H9 (cell line): Measurements from ENCODE around the gene FFAR1. TPM values are rescaled to one million over a fixed set of nuclear protein-coding genes. Genes with fewer than 3 reads are reported as not detected.

ENCODE experiments used
- DNase-seq: peaks from one replicate; pipeline ENCODE4 v3.0.0-alpha.2; 2017
- H2AFZ ChIP-seq: one replicate; pipeline ENCODE4 v1.6.1; 2013; ENCODE audit warnings: mild to moderate bottlenecking, low read length, control low read depth, moderate library complexity
- H2AK5ac ChIP-seq: 2 replicates; pipeline ENCODE4 v1.6.1; 2013; ENCODE audit warnings: low read length, control low read depth, mixed read lengths; ENCODE audit not compliant: insufficient read length
- H2BK120ac ChIP-seq: one replicate; pipeline ENCODE4 v1.6.1; 2013; ENCODE audit warnings: low read depth, mild to moderate bottlenecking, low read length, control low read depth, inconsistent platforms; ENCODE audit not compliant: poor library complexity, severe bottlenecking
- H2BK12ac ChIP-seq: 2 replicates; pipeline ENCODE4 v1.6.1; 2013; ENCODE audit warnings: low read length, control low read depth, mixed read lengths, low read depth; ENCODE audit not compliant: insufficient read length
- H2BK15ac ChIP-seq: 2 replicates; pipeline ENCODE4 v1.6.1; 2013; ENCODE audit warnings: low read depth, low read length, control low read depth
- H2BK20ac ChIP-seq: one replicate; pipeline ENCODE4 v1.6.1; 2013; ENCODE audit warnings: low read depth, mild to moderate bottlenecking, low read length, control low read depth, inconsistent platforms; ENCODE audit not compliant: poor library complexity, severe bottlenecking
- H2BK5ac ChIP-seq: 2 replicates; pipeline ENCODE4 v1.6.1; 2013; ENCODE audit warnings: low read length, control low read depth, mixed read lengths; ENCODE audit not compliant: insufficient read length
- H3K14ac ChIP-seq: 2 replicates; pipeline ENCODE4 v1.6.1; 2013; ENCODE audit warnings: low read length, control low read depth; ENCODE audit not compliant: insufficient read depth
- H3K18ac ChIP-seq: 2 replicates; pipeline ENCODE4 v1.6.1; 2013; ENCODE audit warnings: low read depth, mild to moderate bottlenecking, mixed read lengths, low read length, control low read depth; ENCODE audit not compliant: insufficient read length
- H3K23ac ChIP-seq: 2 replicates; pipeline ENCODE4 v1.6.1; 2013; ENCODE audit warnings: low read length, control low read depth, mixed read lengths, low read depth; ENCODE audit not compliant: insufficient read length
- H3K23me2 ChIP-seq: 2 replicates; pipeline ENCODE4 v1.6.1; 2013; ENCODE audit warnings: low read depth, mild to moderate bottlenecking, mixed read lengths, low read length, control low read depth; ENCODE audit not compliant: insufficient read length, poor library complexity, severe bottlenecking
- H3K27ac ChIP-seq: 2 replicates; pipeline ENCODE4 v1.5.1; 2013; ENCODE audit warnings: low read length, control low read depth, mixed read lengths, low read depth; ENCODE audit not compliant: insufficient read length
- H3K27me3 ChIP-seq: 2 replicates; pipeline ENCODE4 v1.6.1; 2013; ENCODE audit warnings: low read length, control low read depth, inconsistent platforms; ENCODE audit not compliant: insufficient read depth
- H3K4ac ChIP-seq: 2 replicates; pipeline ENCODE4 v1.6.1; 2013; ENCODE audit warnings: low read depth, mild to moderate bottlenecking, control low read depth, inconsistent platforms, low read length, moderate library complexity
- H3K4me1 ChIP-seq: 2 replicates; pipeline ENCODE4 v1.6.1; 2013; ENCODE audit warnings: low read length, control low read depth, inconsistent platforms; ENCODE audit not compliant: insufficient read depth
- H3K4me2 ChIP-seq: 2 replicates; pipeline ENCODE4 v1.6.1; 2013; ENCODE audit warnings: low read length, control low read depth, mixed read lengths; ENCODE audit not compliant: insufficient read length, insufficient read depth
- H3K56ac ChIP-seq: 2 replicates; pipeline ENCODE4 v1.6.1; 2013; ENCODE audit warnings: low read depth, mild to moderate bottlenecking, mixed read lengths, low read length, control low read depth; ENCODE audit not compliant: insufficient read length
- H3K79me1 ChIP-seq: 2 replicates; pipeline ENCODE4 v1.6.1; 2013; ENCODE audit warnings: low read depth, mild to moderate bottlenecking, moderate library complexity, low read length, control low read depth, inconsistent platforms; ENCODE audit not compliant: insufficient read depth, poor library complexity, severe bottlenecking
- H3K79me2 ChIP-seq: 2 replicates; pipeline ENCODE4 v1.6.1; 2013; ENCODE audit warnings: low read length, control low read depth, inconsistent platforms; ENCODE audit not compliant: insufficient read depth
- H3K9ac ChIP-seq: 2 replicates; pipeline ENCODE4 v1.6.1; 2013; ENCODE audit warnings: low read length, control low read depth, mixed read lengths; ENCODE audit not compliant: insufficient read length; ENCODE audit errors: extremely low read depth
- H3K9me3 ChIP-seq: one replicate; pipeline ENCODE4 v1.6.1; 2013; ENCODE audit warnings: low read depth, low read length, inconsistent platforms; ENCODE audit not compliant: control insufficient read depth
- H3T11ph ChIP-seq: one replicate; pipeline ENCODE4 v1.6.1; 2013; ENCODE audit warnings: mild to moderate bottlenecking, low read length, control low read depth, inconsistent platforms
- H4K20me1 ChIP-seq: one replicate; pipeline ENCODE4 v1.6.1; 2013; ENCODE audit not compliant: control insufficient read depth, insufficient read length, insufficient read depth
- H4K5ac ChIP-seq: 2 replicates; pipeline ENCODE4 v1.6.1; 2013; ENCODE audit warnings: low read depth, mild to moderate bottlenecking, mixed read lengths, low read length, control low read depth; ENCODE audit not compliant: insufficient read length
- H4K8ac ChIP-seq: replicated peaks from 2 replicates; pipeline ENCODE4 v1.6.1; 2013; ENCODE audit warnings: low read length, control low read depth, mixed read lengths, low read depth; ENCODE audit not compliant: insufficient read length
- H4K91ac ChIP-seq: 2 replicates; pipeline ENCODE4 v1.6.1; 2013; ENCODE audit warnings: low read depth, mild to moderate bottlenecking, moderate library complexity, mixed read lengths, low read length, control low read depth; ENCODE audit not compliant: insufficient read length
- H3K27ac Mint-ChIP-seq, 3 experiments: 2 replicates in 2 of 3; 3 replicates in 1 of 3; pipeline ENCODE4 v1.8.0; 2020 to 2021; ENCODE audit warnings: mixed read lengths in 3 of 3, mild to moderate bottlenecking in 1 of 3, moderate library complexity in 1 of 3
- H3K27me3 Mint-ChIP-seq: 2 replicates; pipeline ENCODE4 v1.8.0; 2021; ENCODE audit warnings: low read depth, mild to moderate bottlenecking, moderate library complexity, mixed read lengths
- H3K36me3 Mint-ChIP-seq, 3 experiments: 2 replicates in 2 of 3; 3 replicates in 1 of 3; pipeline ENCODE4 v1.8.0; 2020 to 2021; ENCODE audit warnings: low read depth in 3 of 3, mixed read lengths in 3 of 3; ENCODE audit not compliant: insufficient read depth in 1 of 3
- H3K4me1 Mint-ChIP-seq, 2 experiments: 2 replicates each; pipeline ENCODE4 v1.8.0; 2020; ENCODE audit warnings: mixed read lengths in 2 of 2
- H3K4me3 Mint-ChIP-seq, 2 experiments: 2 replicates in 1 of 2; 3 replicates in 1 of 2; pipeline ENCODE4 v1.8.0; 2020 to 2021; ENCODE audit warnings: mild to moderate bottlenecking in 2 of 2, mixed read lengths in 2 of 2, moderate library complexity in 1 of 2
- H3K9me3 Mint-ChIP-seq, 2 experiments: 2 replicates in 1 of 2; 3 replicates in 1 of 2; pipeline ENCODE4 v1.8.0; 2020; ENCODE audit warnings: mild to moderate bottlenecking in 2 of 2, mixed read lengths in 2 of 2, moderate library complexity in 1 of 2
- CTCF ChIP-seq: fragments of 200-600 bp; sonication (generic); conservative IDR thresholded peaks from 3 replicates; pipeline ENCODE4 v1.8.0; 2021; ENCODE audit warnings: antibody characterized with exemption, mild to moderate bottlenecking
- WGBS: extraction: QIAGEN DNeasy Blood & Tissue Kit; methylation state at CpG from one replicate; pipeline ENCODE4 v1.1.7; 2013; ENCODE audit warnings: missing lambda C conversion rate, low lambda C conversion rate, mixed read lengths; ENCODE audit not compliant: insufficient read length; ENCODE audit errors: extremely low coverage; 5-methylcytosine and 5-hydroxymethylcytosine counted together
- total RNA-seq: library from RNA; stranded (reverse); gene quantifications from 2 replicates; pipeline ENCODE4 v1.2.1, GENCODE V29; 2021

FFAR1 gene
- total RNA-seq, 1 experiment from 2014 or later = not detected

GRCh38 chr19:35357867-35358573, 10.3 kb downstream of the FFAR1 start, which contains the start of gene FFAR3:
TSS of gene FFAR3 (plus strand) at chr19:35358460. CDS start at chr19:35358891, 431 bp downstream.
- H2AFZ ChIP-seq = no peak within 1 kb of the TSS
- no peak within 1 kb of the TSS for H3K23ac ChIP-seq
- peaks cover 3 to 5% of the 10 kb centered on the region in 2 experiments; a peak in 3 of 4 replicates for H3K4me1 Mint-ChIP-seq
- no peaks in the 10 kb centered on the region for H3K79me2 ChIP-seq
- no peak for TF ChIP-seq CTCF
- no peaks in the 10 kb centered on the region for H3K27me3 ChIP-seq
- H2BK120ac ChIP-seq = no peak within 1 kb of the TSS
- no peak within 1 kb of the TSS for H4K5ac ChIP-seq
- no peak within 1 kb of the TSS for H3K56ac ChIP-seq
- H3K4me2 ChIP-seq = no peak within 1 kb of the TSS
- no peak within 1 kb of the TSS for H3K14ac ChIP-seq
- no CpG with 5 or more reads among the region's 18 CpGs for WGBS
- no peaks in the 10 kb centered on the region for H3K9me3 Mint-ChIP-seq
- H3K18ac ChIP-seq = no peak within 1 kb of the TSS
- no peak within 1 kb of the TSS for H2AK5ac ChIP-seq
- H3K27me3 Mint-ChIP-seq = no peaks in the 10 kb centered on the region; the same call in none of the 2 replicates
- no peak within 1 kb of the TSS for H3K27ac Mint-ChIP-seq
- H2BK15ac ChIP-seq = no peak within 1 kb of the TSS
- no peaks in the 10 kb centered on the region for H3K4me1 ChIP-seq
- H3K4me3 Mint-ChIP-seq = no peak within 1 kb of the TSS
- H3K79me1 ChIP-seq = no peaks in the 10 kb centered on the region
- no peak for DNase-seq
- H3K9me3 ChIP-seq = no peaks in the 10 kb centered on the region
- H2BK12ac ChIP-seq = no peak within 1 kb of the TSS
- no peak within 1 kb of the TSS for H3K4ac ChIP-seq
- no peaks in the 10 kb centered on the region for H3K23me2 ChIP-seq
- no peak within 1 kb of the TSS for H2BK5ac ChIP-seq
- H3T11ph ChIP-seq = no peak within 1 kb of the TSS
- H3K27ac ChIP-seq = no peak within 1 kb of the TSS
- peaks cover 4% of the 10 kb centered on the region for H4K20me1 ChIP-seq
- no peak within 1 kb of the TSS for H2BK20ac ChIP-seq
- H3K36me3 Mint-ChIP-seq = no peaks in the 10 kb centered on the region
- H4K8ac ChIP-seq = no peak within 1 kb of the TSS
- H3K9ac ChIP-seq = no peak within 1 kb of the TSS
- H4K91ac ChIP-seq = no peak within 1 kb of the TSS
